ENCODE data around the gene PAQR6. TPM values are rescaled to one million over a fixed set of nuclear protein-coding genes. Genes with fewer than 3 reads are reported as not detected.

Gene PAQR6
- total and polyA plus RNA-seq, 10 of the 15 experiments (the other 5 are each of a cell fraction or from before 2014, with no cell fraction given) = 0.42 to 4.5 (median 1.3) TPM

DNA sequence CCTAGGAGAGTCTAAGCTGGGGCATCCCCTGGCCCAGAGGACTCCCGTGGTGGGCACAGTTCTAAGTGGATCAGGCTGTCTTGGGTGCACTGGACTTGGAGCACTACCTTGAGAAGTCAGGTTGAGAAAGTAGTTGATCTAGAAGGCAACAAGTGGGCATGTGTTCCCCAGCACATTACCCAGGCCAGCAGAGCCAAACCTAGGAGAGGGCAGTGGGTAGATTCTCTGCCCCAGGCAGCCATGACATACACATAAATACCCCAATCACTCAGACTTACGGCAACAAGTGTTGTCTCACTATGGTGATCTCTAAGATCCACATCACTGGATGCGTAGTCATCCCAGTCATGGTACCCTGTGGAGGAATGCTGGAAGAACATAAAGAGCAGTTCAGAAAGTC lies 36.6 kb downstream of the PAQR6 start:
- H3K9me3 ChIP-seq (replicated peaks; ENCODE audit: control insufficient read depth, insufficient read depth, low read length) = no peaks in the 10 kb centered on the region
- in situ Hi-C loops (cut with MboI) (no loop called here), intact Hi-C loops (cut with micrococcal nuclease; ENCODE audit: unreplicated experiment) (no loop called here)
- ChIA-PET SMC1A (ENCODE audit: uncharacterized antibody, unreplicated experiment) (interaction anchor here (1.6 to 4.7 kb wide), 3 partner anchors 12 to 17 kb away, joined by 3 to 50 read pairs (median 10); partner anchors contain the start of gene SLC25A44), RAD21 (ENCODE audit: unreplicated experiment) (interaction anchor here (6.0 kb wide), 1 partner anchor 12 kb away, joined by 65 read pairs; no protein-coding TSS in a partner anchor), POLR2A (interaction anchor here (0.6 to 8.2 kb wide), 2 partner anchors 12 to 47 kb away, joined by 6 to 139 read pairs; partner anchors contain the start of gene SLC25A44), CTCF (interaction anchor here (0.8 kb wide), 1 partner anchor 10 kb away, joined by 4 read pairs; no protein-coding TSS in a partner anchor)
- ATAC-seq = no peak
- no peaks in the 10 kb centered on the region for H3K27me3 ChIP-seq (replicated peaks in 1 of 2; ENCODE audit: control insufficient read depth in 2 of 2, insufficient read depth in 2 of 2, low read length in 1 of 2)
- DNase-seq (ENCODE audit: low read depth, low spot score) = no peak
- H3K27ac ChIP-seq (ENCODE audit: control insufficient read depth, insufficient read depth) = no peak overlapping the region
- TF ChIP-seq, protein P1, sequence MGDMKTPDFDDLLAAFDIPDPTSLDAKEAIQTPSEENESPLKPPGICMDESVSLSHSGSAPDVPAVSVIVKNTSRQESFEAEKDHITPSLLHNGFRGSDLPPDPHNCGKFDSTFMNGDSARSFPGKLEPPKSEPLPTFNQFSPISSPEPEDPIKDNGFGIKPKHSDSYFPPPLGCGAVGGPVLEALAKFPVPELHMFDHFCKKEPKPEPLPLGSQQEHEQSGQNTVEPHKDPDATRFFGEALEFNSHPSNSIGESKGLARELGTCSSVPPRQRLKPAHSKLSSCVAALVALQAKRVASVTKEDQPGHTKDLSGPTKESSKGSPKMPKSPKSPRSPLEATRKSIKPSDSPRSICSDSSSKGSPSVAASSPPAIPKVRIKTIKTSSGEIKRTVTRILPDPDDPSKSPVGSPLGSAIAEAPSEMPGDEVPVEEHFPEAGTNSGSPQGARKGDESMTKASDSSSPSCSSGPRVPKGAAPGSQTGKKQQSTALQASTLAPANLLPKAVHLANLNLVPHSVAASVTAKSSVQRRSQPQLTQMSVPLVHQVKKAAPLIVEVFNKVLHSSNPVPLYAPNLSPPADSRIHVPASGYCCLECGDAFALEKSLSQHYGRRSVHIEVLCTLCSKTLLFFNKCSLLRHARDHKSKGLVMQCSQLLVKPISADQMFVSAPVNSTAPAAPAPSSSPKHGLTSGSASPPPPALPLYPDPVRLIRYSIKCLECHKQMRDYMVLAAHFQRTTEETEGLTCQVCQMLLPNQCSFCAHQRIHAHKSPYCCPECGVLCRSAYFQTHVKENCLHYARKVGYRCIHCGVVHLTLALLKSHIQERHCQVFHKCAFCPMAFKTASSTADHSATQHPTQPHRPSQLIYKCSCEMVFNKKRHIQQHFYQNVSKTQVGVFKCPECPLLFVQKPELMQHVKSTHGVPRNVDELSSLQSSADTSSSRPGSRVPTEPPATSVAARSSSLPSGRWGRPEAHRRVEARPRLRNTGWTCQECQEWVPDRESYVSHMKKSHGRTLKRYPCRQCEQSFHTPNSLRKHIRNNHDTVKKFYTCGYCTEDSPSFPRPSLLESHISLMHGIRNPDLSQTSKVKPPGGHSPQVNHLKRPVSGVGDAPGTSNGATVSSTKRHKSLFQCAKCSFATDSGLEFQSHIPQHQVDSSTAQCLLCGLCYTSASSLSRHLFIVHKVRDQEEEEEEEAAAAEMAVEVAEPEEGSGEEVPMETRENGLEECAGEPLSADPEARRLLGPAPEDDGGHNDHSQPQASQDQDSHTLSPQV (IDR thresholded peaks at IDR 0.05) = no peak
- TF ChIP-seq STAT3 (IDR thresholded peaks at IDR 0.05; ENCODE audit: low read depth, low read length) (no peak), SP1 (IDR thresholded peaks at IDR 0.05; ENCODE audit: low read depth, low read length) (no peak), RFX5 (IDR thresholded peaks at IDR 0.05; ENCODE audit: low read depth, low read length) (no peak), TCF7 (IDR thresholded peaks at IDR 0.05; ENCODE audit: borderline replicate concordance) (no peak), NFIC (IDR thresholded peaks at IDR 0.05; ENCODE audit: low read depth, low read length) (no peak), YBX1 (IDR thresholded peaks at IDR 0.05) (no peak)
- TF ChIP-seq, protein P2, sequence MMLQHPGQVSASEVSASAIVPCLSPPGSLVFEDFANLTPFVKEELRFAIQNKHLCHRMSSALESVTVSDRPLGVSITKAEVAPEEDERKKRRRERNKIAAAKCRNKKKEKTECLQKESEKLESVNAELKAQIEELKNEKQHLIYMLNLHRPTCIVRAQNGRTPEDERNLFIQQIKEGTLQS (IDR thresholded peaks at IDR 0.05; ENCODE audit: borderline replicate concordance, extremely low read depth, low read depth, low read length) = no peak
- H3K4me3 ChIP-seq = no peak overlapping the region
- no peak for FAIRE-seq
- 84% methylated on average over 3 of the region's 3 CpGs for WGBS (ENCODE audit: insufficient coverage, insufficient replicate concordance, low lambda C conversion rate, missing lambda C conversion rate)
- H3K36me3 ChIP-seq (ENCODE audit: control insufficient read depth in 2 of 2, insufficient read depth in 2 of 2, low read length in 1 of 2) = peaks cover 14 to 16% of the 10 kb centered on the region in 2 experiments
- no peaks in the 10 kb centered on the region for H4K20me1 ChIP-seq (ENCODE audit: control insufficient read depth, insufficient read depth)
- H3K79me2 ChIP-seq (ENCODE audit: control insufficient read depth, insufficient read depth, low read length) = peaks cover 17% of the 10 kb centered on the region
- peaks cover 5% of the 10 kb centered on the region for H3K4me1 ChIP-seq (ENCODE audit: control insufficient read depth, insufficient read depth, low read length)
- no TSS peak for BruUV-seq (replicated peaks)
- H2AFZ ChIP-seq (ENCODE audit: control insufficient read depth, low read depth, low read length) = no peak overlapping the region
- no peak overlapping the region for H3K4me2 ChIP-seq (ENCODE audit: control insufficient read depth, insufficient read depth)
- H3K9ac ChIP-seq (ENCODE audit: control insufficient read depth, insufficient read depth, low read length) = no peak overlapping the region

Measured in GM12878 (cell line).